K562 (cell line): ENCODE measurements around the gene PCK2. TPM values are rescaled to one million over a fixed set of nuclear protein-coding genes. Genes with fewer than 3 reads are reported as not detected.

ENCODE experiments used
- CTBP1 ChIP-seq: fragments of 450-650 bp; IDR thresholded peaks from 2 replicates; pipeline ENCODE4 v1.6.1; 2016; ENCODE audit warnings: borderline replicate concordance
- EHMT2 ChIP-seq: fragments of 450-650 bp; IDR thresholded peaks from 2 replicates; pipeline ENCODE4 v1.6.1; 2018; ENCODE audit warnings: antibody characterized with exemption
- ELF4 ChIP-seq: fragments of 450-650 bp; formaldehyde crosslinking; IDR thresholded peaks from 2 replicates; pipeline ENCODE4 v1.4.0; 2022; ENCODE audit warnings: missing genetic modification characterization
- KLF13 ChIP-seq: fragments of 450-650 bp; IDR thresholded peaks from 2 replicates; pipeline ENCODE4 v1.6.1; 2016; ENCODE audit warnings: missing genetic modification characterization, low read depth, mild to moderate bottlenecking, missing compliant biosample characterization, moderate library complexity, borderline replicate concordance
- MBD2 ChIP-seq: sonication (generic); IDR thresholded peaks from 2 replicates; pipeline ENCODE4 v1.6.1; 2016; ENCODE audit warnings: low read depth, borderline replicate concordance
- NFIX ChIP-seq: fragments of 250-450 bp; sonication (Bioruptor Pico); IDR thresholded peaks from 2 replicates; pipeline ENCODE4 v1.4.0; 2020; ENCODE audit warnings: low read depth, mild to moderate bottlenecking, moderate library complexity
- PCBP2 ChIP-seq: fragments of 200-400 bp; formaldehyde crosslinking; IDR thresholded peaks from 2 replicates; pipeline ENCODE4 v1.6.1; 2018; ENCODE audit warnings: low read length, low read depth, mild to moderate bottlenecking, moderate library complexity; ENCODE audit not compliant: poor library complexity, severe bottlenecking
- RAD51 ChIP-seq: fragments of 450-650 bp; IDR thresholded peaks from 2 replicates; pipeline ENCODE4 v1.7.1; 2016; ENCODE audit warnings: low read depth, mild to moderate bottlenecking, borderline replicate concordance
- RCOR1 ChIP-seq, 2 experiments: IDR thresholded peaks; 2 replicates each; pipeline ENCODE4 v1.6.1; 2012; ENCODE audit warnings: low read depth in 2 of 2, low read length in 2 of 2, borderline replicate concordance in 1 of 2, improper control_type of control experiment in 1 of 2
- ZBTB17 ChIP-seq: fragments of 450-650 bp; formaldehyde crosslinking; IDR thresholded peaks from 2 replicates; pipeline ENCODE4 v1.4.0; 2020; ENCODE audit warnings: mild to moderate bottlenecking
- ZNF121 ChIP-seq: sonication (generic); formaldehyde crosslinking; conservative IDR thresholded peaks from 2 replicates; pipeline ENCODE4 v1.8.0; 2022; ENCODE audit warnings: missing genetic modification reagents
- ZNF408 ChIP-seq: fragments of 250-450 bp; sonication (Bioruptor Pico); IDR thresholded peaks from 2 replicates; pipeline ENCODE4 v1.4.0; 2020; ENCODE audit warnings: low read depth, mild to moderate bottlenecking, moderate library complexity
- polyA plus RNA-seq, 8 experiments: library from polyadenylated mRNA; depleted of rRNA in 4 of 8; stranded (reverse) in 5 of 8; unstranded in 3 of 8; fragments of >200 nt; fragmentation: Nextera tagmentation in 2 of 8; fragmentation: Illumina TruSeq in 1 of 8; extraction: Ambion mirVana in 2 of 8; extraction: Trizol in 1 of 8; gene quantifications; 2 replicates each; pipeline versions ENCODE4 v1.2.1 to v1.2.3, GENCODE V29; 2011 to 2014; ENCODE audit warnings: inconsistent platforms in 1 of 8, missing spikeins in 1 of 8
- total RNA-seq, 7 experiments: library from RNA; depleted of rRNA in 6 of 7; stranded (reverse); fragments of >200 nt in 6 of 7; fragmentation: Illumina TruSeq in 2 of 7; extraction: Trizol in 2 of 7; gene quantifications; 2 replicates each; pipeline versions ENCODE4 v1.2.1 to v1.2.3, GENCODE V29; 2011 to 2021; ENCODE audit warnings: low replicate concordance in 1 of 7
- TF ChIP-seq, protein P1 (sequence below): fragments of 200-800 bp; sonication (Bioruptor generic); IDR thresholded peaks from 2 replicates; pipeline ENCODE4 v1.6.1; 2016; ENCODE audit warnings: missing genetic modification characterization, missing compliant biosample characterization
- TF ChIP-seq, protein P2 (sequence below): fragments of 450-650 bp; IDR thresholded peaks from 2 replicates; pipeline ENCODE4 v1.6.1; 2016; ENCODE audit warnings: low read depth

PCK2 gene
- total and polyA plus RNA-seq, 9 of the 15 experiments (the other 6 are each of a cell fraction or from before 2014, with no cell fraction given) = 3.3 to 60.9 (median 30.4) TPM

DNA sequence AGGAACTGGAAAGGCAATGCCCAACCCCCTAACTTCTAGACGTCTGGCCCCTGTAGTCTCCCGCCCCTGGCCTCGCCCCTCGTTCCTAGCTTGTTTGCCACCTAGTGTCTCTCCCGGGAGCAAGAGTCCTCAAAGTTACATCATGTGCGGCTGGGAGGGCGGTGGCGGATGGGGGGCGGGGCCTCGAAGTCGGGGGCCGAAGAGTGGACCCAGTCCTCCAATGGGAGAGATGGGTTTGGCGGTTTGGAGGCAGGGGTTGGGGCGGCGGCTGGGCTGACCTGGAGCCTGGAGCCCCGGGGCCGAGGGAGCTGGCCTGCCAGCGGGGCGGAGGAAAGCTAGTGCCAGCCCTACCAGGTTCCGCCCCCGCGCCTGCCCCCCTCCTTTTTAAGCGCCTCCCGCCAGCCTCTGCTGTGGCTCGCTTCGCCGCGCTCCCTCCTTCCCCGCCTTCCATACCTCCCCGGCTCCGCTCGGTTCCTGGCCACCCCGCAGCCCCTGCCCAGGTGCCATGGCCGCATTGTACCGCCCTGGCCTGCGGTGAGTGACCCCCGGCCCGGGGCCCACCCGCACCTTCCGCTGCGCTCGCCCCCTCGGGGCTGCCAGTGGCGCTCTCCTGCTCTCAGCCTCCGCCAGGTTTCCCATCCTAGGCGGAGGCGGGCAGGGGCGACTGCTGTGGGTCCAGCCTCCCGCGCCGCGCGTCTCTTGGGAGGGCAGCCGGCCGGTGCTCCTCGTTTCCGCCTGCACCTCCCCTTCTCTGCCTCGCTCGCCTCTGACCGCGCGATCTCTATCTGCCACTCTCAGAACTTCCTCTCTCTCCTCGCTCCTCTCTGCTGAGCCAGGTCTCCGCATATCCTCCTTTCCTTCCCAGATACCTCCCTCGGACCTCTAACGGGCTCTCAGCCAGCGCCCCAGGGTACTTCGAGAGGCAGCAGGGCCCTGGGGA is at the start of gene PCK2 (continued):
- TF ChIP-seq, protein P1, sequence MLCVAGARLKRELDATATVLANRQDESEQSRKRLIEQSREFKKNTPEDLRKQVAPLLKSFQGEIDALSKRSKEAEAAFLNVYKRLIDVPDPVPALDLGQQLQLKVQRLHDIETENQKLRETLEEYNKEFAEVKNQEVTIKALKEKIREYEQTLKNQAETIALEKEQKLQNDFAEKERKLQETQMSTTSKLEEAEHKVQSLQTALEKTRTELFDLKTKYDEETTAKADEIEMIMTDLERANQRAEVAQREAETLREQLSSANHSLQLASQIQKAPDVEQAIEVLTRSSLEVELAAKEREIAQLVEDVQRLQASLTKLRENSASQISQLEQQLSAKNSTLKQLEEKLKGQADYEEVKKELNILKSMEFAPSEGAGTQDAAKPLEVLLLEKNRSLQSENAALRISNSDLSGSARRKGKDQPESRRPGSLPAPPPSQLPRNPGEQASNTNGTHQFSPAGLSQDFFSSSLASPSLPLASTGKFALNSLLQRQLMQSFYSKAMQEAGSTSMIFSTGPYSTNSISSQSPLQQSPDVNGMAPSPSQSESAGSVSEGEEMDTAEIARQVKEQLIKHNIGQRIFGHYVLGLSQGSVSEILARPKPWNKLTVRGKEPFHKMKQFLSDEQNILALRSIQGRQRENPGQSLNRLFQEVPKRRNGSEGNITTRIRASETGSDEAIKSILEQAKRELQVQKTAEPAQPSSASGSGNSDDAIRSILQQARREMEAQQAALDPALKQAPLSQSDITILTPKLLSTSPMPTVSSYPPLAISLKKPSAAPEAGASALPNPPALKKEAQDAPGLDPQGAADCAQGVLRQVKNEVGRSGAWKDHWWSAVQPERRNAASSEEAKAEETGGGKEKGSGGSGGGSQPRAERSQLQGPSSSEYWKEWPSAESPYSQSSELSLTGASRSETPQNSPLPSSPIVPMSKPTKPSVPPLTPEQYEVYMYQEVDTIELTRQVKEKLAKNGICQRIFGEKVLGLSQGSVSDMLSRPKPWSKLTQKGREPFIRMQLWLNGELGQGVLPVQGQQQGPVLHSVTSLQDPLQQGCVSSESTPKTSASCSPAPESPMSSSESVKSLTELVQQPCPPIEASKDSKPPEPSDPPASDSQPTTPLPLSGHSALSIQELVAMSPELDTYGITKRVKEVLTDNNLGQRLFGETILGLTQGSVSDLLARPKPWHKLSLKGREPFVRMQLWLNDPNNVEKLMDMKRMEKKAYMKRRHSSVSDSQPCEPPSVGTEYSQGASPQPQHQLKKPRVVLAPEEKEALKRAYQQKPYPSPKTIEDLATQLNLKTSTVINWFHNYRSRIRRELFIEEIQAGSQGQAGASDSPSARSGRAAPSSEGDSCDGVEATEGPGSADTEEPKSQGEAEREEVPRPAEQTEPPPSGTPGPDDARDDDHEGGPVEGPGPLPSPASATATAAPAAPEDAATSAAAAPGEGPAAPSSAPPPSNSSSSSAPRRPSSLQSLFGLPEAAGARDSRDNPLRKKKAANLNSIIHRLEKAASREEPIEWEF = no peak
- TF ChIP-seq CTBP1 (peak; percentile 29), ZBTB17 (peak; percentile 68), ZNF408 (no peak), ELF4 (CRISPR knock-in tag) (no peak), KLF13 (no peak), ZNF121 (CRISPR knock-in tag) (no peak), RAD51 (no peak), PCBP2 (peak; percentile 99), NFIX (CRISPR knock-in tag) (no peak), RCOR1 (IDR thresholded peaks at IDR 0.05; ENCODE audit: borderline replicate concordance in 1 of 2, low read depth in 2 of 2, low read length in 2 of 2) (no peak), MBD2 (0 out of 2 replicates have a peak, but pooled peaks have one; percentile 26), EHMT2 (no peak)
- TF ChIP-seq, protein P2, sequence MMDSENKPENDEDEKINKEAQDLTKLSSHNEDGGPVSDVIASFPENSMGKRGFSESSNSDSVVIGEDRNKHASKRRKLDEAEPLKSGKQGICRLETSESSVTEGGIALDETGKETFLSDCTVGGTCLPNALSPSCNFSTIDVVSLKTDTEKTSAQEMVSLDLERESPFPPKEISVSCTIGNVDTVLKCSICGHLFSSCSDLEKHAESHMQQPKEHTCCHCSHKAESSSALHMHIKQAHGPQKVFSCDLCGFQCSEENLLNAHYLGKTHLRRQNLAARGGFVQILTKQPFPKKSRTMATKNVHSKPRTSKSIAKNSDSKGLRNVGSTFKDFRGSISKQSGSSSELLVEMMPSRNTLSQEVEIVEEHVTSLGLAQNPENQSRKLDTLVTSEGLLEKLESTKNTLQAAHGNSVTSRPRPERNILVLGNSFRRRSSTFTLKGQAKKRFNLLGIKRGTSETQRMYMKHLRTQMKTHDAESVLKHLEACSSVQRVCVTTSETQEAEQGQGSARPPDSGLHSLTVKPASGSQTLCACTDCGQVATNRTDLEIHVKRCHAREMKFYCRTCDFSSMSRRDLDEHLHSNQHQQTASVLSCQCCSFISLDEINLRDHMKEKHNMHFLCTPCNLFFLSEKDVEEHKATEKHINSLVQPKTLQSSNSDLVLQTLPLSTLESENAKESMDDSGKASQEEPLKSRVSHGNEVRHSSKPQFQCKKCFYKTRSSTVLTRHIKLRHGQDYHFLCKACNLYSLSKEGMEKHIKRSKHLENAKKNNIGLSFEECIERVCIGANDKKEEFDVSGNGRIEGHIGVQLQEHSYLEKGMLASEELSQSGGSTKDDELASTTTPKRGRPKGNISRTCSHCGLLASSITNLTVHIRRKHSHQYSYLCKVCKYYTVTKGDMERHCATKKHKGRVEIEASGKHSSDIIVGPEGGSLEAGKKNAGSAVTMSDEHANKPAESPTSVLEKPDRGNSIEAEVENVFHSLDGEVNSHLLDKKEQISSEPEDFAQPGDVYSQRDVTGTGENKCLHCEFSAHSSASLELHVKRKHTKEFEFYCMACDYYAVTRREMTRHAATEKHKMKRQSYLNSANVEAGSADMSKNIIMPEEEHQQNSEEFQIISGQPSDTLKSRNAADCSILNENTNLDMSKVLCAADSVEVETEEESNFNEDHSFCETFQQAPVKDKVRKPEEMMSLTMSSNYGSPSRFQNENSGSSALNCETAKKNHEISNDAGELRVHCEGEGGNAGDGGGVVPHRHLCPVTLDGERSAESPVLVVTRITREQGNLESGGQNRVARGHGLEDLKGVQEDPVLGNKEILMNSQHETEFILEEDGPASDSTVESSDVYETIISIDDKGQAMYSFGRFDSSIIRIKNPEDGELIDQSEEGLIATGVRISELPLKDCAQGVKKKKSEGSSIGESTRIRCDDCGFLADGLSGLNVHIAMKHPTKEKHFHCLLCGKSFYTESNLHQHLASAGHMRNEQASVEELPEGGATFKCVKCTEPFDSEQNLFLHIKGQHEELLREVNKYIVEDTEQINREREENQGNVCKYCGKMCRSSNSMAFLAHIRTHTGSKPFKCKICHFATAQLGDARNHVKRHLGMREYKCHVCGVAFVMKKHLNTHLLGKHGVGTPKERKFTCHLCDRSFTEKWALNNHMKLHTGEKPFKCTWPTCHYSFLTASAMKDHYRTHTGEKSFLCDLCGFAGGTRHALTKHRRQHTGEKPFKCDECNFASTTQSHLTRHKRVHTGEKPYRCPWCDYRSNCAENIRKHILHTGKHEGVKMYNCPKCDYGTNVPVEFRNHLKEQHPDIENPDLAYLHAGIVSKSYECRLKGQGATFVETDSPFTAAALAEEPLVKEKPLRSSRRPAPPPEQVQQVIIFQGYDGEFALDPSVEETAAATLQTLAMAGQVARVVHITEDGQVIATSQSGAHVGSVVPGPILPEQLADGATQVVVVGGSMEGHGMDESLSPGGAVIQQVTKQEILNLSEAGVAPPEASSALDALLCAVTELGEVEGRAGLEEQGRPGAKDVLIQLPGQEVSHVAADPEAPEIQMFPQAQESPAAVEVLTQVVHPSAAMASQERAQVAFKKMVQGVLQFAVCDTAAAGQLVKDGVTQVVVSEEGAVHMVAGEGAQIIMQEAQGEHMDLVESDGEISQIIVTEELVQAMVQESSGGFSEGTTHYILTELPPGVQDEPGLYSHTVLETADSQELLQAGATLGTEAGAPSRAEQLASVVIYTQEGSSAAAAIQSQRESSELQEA = no peak
